Amniotic epithelial cell (primary cell): Measurements from ENCODE around the gene BICRA.
"Not testable (repeated sequence)": the region's sequence is repeated elsewhere in the genome, so short reads cannot be mapped to it uniquely, and the experiment has no call there.

Source experiments
- DNase-seq: peaks from one replicate; pipeline ENCODE4 v3.0.0-alpha.2; 2010; ENCODE audit warnings: low read depth

BICRA gene

GRCh38 chr19:47663911-47664771 is 55.2 kb downstream of the BICRA start:
- peak; percentile 100 for DNase-seq

GRCh38 chr19:47668556-47668955 is 59.6 kb downstream of the BICRA start:
- DNase-seq = not testable (repeated sequence)

- no peak for DNase-seq
Measured at GRCh38 chr19:47670736-47671135, 61.8 kb downstream of the BICRA start.

- DNase-seq = no peak
Measured at GRCh38 chr19:47671499-47671898, 62.6 kb downstream of the BICRA start.

- no peak for DNase-seq
Measured at GRCh38 chr19:47673426-47673825, 64.5 kb downstream of the BICRA start.

- no peak for DNase-seq
Measured at GRCh38 chr19:47674548-47674947, 65.6 kb downstream of the BICRA start.

- DNase-seq = no peak
Measured at GRCh38 chr19:47675271-47675670, 66.3 kb downstream of the BICRA start.

GRCh38 chr19:47675859-47676258 is 66.9 kb downstream of the BICRA start:
- no peak for DNase-seq

GRCh38 chr19:47676811-47677210 is 67.9 kb downstream of the BICRA start:
- no peak for DNase-seq

- no peak for DNase-seq
Measured at GRCh38 chr19:47679251-47679900, 70.4 kb downstream of the BICRA start.

- no peak for DNase-seq
Measured at GRCh38 chr19:47679922-47680857, 71.3 kb downstream of the BICRA start.

- DNase-seq = no peak
Measured at GRCh38 chr19:47680858-47681332, 72.0 kb downstream of the BICRA start.

- no peak for DNase-seq
Measured at GRCh38 chr19:47681388-47681787, 72.5 kb downstream of the BICRA start.

- DNase-seq = no peak
Measured at GRCh38 chr19:47681936-47682335, 73.0 kb downstream of the BICRA start.

GRCh38 chr19:47682939-47683338 is 74.0 kb downstream of the BICRA start:
- DNase-seq = peak; percentile 45

GRCh38 chr19:47686679-47687450 is 77.9 kb downstream of the BICRA start:
- DNase-seq = no peak

GRCh38 chr19:47687906-47688305 is 79.0 kb downstream of the BICRA start:
- DNase-seq = no peak

- DNase-seq = no peak
Measured at GRCh38 chr19:47691090-47691489, 82.2 kb downstream of the BICRA start.

GRCh38 chr19:47691782-47692181 is 82.8 kb downstream of the BICRA start:
- no peak for DNase-seq

GRCh38 chr19:47693489-47693888 is 84.6 kb downstream of the BICRA start:
- no peak for DNase-seq

- no peak for DNase-seq
Measured at GRCh38 chr19:47693903-47694302, 85.0 kb downstream of the BICRA start.
